Erythroblast (primary cell): ENCODE data around the gene OR10G6.

Experiments used
- GATA1 ChIP-seq: IDR thresholded peaks from 2 replicates; pipeline ENCODE4 v1.6.1; 2011; ENCODE audit warnings: low read depth, mild to moderate bottlenecking, control low read depth, low read length, moderate library complexity
- POLR2A ChIP-seq: IDR thresholded peaks from 2 replicates; pipeline ENCODE4 v1.6.1; 2011; ENCODE audit warnings: mild to moderate bottlenecking, low read length

DNA sequence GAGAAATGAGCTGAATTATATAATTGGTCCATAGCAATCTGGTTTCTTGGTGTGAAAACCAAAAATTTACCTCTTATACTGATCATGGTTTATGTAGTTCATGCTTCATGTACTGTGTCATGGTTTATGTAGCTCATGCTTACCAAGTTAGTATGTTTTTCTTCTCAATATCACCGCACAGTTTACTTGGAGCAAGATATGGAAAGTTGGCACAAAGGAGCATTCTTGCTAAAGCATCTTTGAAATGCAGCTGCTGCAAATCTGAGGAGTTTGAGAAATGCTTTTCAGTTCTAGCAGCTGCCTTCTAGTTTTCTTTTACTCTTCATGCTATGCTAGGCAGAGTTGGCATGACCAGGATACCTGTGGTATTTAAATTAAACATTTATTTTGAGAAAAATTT, 41.7 kb upstream of the OR10G6 start:
- TF ChIP-seq POLR2A (no peak), GATA1 (no peak)
